Hematopoietic multipotent progenitor cell (in vitro differentiated cells): ENCODE measurements around the gene MS4A18. TPM values are rescaled to one million over a fixed set of nuclear protein-coding genes. Genes with fewer than 3 reads are reported as not detected.

Experiments
- DNase-seq, 3 donors: peaks; one replicate each; pipeline ENCODE4 v3.0.0-alpha.2; 2011 to 2015; ENCODE audit warnings: low read depth in 2 of 3, low spot score in 2 of 3
- total RNA-seq: library from RNA; depleted of rRNA; stranded (reverse); fragments of >200 nt; gene quantifications from one replicate; pipeline ENCODE4 v1.2.3, GENCODE V29; 2012

Gene MS4A18
- total RNA-seq, 1 donor, result not detected

DNA sequence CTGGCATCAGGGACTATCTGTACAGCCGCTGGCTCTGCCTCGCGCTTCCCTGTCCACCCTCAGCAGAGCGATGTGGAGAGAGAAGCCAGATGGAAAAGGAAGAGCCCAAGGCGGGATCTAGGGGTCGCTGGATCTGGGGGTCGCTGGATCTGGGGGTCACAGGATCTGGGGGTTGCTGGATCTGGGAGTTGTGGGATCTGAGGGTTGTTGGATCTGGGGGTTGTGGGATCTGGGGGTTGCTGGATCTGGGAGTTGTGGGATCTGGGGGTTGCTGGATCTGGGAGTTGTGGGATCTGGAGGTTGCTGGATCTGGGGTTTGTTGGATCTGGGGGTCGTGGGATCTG lies 58.6 kb downstream of the MS4A18 start:
- no peak for DNase-seq

DNA sequence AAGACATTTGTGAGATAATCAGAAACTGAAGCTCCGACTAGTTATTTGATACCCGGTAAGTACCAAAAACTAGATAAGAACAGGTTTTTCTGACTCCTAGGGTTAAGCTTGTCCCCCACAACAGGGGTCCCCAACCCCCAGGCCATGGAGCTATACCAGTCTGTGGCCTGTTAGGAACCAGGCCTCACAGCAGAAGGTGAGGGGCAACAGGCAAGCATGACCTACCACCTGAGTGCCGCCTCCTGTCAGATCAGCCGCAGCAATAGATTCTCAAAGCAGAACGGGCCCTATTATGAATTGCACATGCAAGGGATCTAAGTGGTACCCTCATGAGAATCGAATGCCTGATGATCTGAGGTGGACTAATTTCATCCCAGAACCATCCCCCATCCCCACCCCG lies 59.4 kb downstream of the MS4A18 start:
- DNase-seq, result no peak

DNA sequence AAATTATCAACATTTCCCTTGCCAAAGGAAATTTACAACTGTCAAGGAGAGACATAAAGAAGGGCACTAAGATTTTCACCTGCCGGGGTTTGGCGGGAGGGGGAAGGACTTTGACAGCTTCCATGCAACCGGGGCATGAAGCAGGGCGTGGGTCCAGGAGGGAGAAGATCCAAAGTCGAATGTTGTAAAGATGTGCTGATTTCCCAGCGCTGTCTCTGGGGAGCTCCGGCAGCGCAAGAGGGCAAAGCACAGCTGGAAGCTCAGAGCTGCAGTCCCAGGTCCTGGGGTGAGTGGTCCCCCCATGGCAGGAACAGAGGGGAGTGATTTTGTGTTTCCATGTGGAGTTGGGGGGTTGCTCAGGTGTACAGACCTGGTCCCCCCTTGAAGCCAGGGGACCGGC lies 60.6 kb downstream of the MS4A18 start, which contains the start of gene MS4A10:
Gene MS4A10 (plus strand): TSS at position 198 of the 400 bp plus-strand sequence. CDS start 5,003 bp downstream, outside the sequence.
- no peak for DNase-seq

DNA sequence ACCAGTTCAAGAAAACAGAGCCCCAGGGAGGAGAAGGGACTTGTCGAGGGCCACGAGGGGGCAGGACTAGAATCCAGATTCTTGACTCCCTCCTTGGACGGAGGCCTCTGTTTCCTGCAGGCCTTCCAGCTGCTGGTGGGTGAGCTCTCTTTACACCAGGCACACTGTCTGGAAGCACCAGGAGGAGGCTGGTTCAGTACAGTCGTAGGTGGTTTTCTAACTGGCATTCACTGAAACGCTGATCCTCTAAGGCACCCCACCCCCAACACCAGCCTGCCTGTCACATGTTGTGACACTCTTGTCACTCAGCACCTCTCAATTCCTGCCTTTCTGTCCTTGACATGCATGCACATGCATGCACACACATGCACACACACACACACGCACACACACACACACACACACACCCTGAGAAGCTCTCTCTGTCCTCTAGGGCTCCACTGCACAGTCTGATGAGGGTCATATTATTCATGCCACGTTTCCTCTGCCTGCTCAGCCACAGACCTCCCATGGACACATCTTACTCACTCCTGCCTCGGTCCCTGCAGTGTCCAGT lies 61.4 kb downstream of the MS4A18 start:
- DNase-seq, result no peak

DNA sequence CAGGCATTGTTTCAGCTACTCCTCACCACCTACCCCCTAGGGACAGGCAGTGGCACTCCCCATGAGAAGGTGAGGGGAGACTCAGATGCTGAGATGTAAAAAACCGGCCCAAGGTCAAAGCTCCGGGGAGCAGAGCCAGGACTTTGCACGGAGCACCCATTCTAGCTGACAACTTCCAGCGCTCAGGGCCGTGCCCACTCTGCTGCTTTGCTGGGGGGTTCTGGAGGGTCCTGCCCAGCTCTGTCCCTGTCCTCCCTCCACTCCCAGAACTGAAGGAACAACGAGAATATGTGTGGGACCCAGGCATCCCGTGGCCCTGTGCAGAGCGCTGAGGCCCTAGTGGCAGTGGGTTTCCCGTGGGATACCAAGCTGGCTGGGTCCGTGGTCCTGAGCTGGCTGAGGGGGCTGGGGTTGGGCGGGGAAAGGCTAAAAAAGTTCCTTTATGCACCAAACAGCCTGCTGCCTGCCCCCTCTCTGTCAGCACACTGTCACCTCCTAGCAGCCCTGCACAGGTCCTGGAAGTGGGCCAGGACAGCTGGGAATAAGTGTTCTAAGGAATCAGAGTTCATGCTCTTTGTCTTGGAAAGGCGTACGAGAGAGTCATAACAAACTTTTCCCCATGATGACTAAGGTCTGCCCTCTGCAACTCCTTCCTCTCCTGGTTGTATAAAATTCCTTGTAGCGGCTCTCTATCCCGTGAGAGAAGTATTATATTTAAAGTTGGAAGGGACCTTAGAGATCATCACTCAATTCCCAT lies 62.5 kb downstream of the MS4A18 start:
- DNase-seq, result no peak

DNA sequence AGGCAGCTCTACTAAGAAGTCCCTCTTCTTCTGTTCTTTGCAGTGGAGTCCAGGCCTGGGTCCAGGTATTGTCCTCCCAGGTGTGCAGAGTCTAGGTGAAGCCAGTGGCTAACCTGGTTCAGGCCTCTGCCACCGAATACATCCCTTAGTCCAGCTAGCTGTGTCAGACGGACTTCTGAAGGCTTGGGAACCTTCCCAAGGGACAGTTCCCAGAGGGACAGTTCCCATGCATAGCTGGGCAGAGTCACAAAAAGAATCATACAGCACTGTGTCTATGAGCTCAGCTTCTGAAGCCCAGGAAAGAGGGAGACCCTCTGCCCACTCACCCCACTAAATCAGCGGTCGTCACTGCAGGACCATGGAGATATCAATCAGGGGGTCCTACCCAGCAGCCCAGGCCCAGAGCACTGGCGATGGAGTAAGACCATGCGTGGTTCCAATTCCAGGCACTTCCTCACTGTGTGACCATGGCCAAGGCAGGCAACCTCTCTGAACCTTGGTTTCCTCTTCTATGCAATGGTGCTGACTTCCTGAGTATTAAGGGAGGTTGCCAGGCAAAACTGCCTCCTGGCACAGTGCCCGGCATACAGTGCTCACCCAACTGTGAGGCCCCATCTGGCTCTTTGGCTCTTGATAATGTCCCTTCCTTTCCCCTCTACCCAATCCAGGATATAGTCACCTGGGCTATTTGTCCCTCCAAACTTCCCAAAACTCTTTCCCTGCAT lies 64.0 kb downstream of the MS4A18 start:
- no peak for DNase-seq

DNA sequence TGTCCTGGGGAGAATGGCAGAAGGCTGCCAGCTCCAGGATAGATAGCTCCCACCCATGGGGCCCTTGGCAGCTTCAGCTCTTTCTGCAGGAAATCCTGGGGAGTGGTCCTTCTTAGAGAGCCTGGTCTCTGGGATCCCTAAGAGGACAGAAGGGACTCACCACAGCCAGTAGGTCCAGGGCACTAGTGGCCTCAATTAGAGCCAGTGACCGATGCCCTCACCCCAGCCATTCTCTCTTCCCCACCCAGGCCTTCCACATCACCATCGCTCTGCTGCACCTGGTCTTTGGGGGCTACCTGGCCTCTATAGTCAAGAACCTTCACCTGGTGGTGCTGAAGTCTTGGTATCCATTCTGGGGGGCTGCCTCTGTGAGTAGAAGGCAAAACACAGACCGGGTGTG lies 66.2 kb downstream of the MS4A18 start:
- DNase-seq, result no peak

DNA sequence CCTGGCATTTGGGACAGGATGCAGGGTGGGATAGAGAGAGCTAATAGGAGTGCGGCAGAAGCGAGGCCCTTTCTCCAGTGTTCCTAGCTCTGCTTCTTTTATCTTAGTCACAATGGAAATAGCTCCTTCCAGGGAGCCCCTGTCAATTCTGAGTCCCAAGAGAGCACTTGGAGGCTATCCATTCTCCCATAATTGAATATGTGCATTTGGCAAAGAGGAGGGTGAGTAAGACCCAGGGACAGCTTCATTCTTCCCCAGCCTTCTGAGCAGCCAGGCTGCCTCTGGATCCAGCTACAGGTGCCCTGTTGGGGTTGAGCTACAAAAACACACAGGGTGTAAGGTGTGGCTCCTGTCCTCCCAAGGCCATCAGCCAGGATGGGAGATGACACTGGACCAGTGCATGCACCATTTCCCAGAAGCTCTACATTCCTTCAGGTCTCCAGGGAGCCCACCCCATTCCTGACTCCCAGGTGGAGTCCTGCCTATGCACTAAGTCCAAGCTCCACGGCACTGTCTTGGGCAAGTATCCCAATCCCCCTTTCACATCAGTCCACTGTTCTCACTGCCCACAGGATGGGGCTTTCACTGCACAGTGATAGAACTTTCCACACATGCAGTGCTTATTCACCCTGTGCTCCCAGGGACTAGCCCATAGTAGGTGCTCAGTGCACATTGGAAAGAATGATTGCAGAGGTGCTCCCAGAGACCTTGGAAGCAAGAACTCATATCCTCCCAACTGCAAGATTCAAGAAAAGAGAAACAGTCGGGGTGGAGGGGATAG lies 66.8 kb downstream of the MS4A18 start:
- DNase-seq, result no peak

DNA sequence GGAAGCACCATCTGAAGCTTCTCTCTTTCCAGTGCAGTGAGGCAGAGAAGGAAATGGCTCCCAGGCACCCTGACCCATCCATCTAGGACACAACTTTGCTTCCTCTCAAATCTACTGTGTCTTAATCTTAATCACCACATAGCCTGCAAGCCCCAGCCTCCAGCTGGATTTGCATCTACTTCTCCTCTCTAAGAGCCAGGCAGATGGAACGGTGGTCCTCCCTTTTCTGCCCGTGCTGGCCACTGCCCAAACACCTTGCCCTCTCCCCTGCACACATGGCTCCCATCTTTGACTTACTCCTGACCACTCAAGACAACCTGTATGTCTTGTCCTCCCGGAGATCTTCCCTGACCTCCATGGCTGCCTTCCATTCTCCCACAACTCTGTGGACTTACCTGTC lies 68.0 kb downstream of the MS4A18 start:
- DNase-seq, result no peak

Other genes starting within 250 kb of the MS4A18 start
- gene MS4A12, start 231.9 kb upstream of the MS4A18 start, total RNA-seq, result not detected
- gene MS4A13, start 209.3 kb upstream of the MS4A18 start, total RNA-seq, result not detected
- gene MS4A8, start 25.1 kb upstream of the MS4A18 start, total RNA-seq, result not detected
- not detected for gene MS4A15, start 32.1 kb downstream of the MS4A18 start, total RNA-seq
- gene MS4A10, start 60.6 kb downstream of the MS4A18 start, total RNA-seq, result not detected
- 12.9 TPM for gene CCDC86, start 117.4 kb downstream of the MS4A18 start, total RNA-seq
- 12.4 TPM for gene PTGDR2, start 131.2 kb downstream of the MS4A18 start, total RNA-seq
- not detected for gene ZP1, start 142.8 kb downstream of the MS4A18 start, total RNA-seq
- gene PRPF19, start 181.9 kb downstream of the MS4A18 start, total RNA-seq, result 132 TPM
- 40.4 TPM for gene TMEM109, start 189.4 kb downstream of the MS4A18 start, total RNA-seq
- under 0.01 TPM for gene TMEM132A, start 199.7 kb downstream of the MS4A18 start, total RNA-seq
- gene SLC15A3, start 227.5 kb downstream of the MS4A18 start, total RNA-seq, result 1.6 TPM
- 1.3 TPM for gene CD6, start 247.0 kb downstream of the MS4A18 start, total RNA-seq